K562 (cell line): ENCODE results near the gene RNH1. TPM values are rescaled to one million over a fixed set of nuclear protein-coding genes. Genes with fewer than 3 reads are reported as not detected.

Source experiments
- ATAC-seq: fragments of 200-7000 bp; cut with Tn5 transposase; 3 replicates; pipeline ENCODE4 v1.9.1; 2020; ENCODE audit warnings: moderate library complexity
- BruUV-seq: library from RNA; stranded (reverse); fragments of 400-500 nt; replicated peaks from 2 replicates; lab custom pipeline; 2021; lab: Mats Ljungman, UMichigan
- CTCF ChIA-PET: fragments of 300-600 bp; formaldehyde crosslinking; extraction: SDS; loops from one replicate; lab custom pipeline; 2021; ENCODE audit warnings: low intra/inter-chr PET ratio; lab: Yijun Ruan, JAX
- POLR2A ChIA-PET: fragments of 300-600, 350-650 bp; sonication (Branson Sonifier 250); formaldehyde crosslinking; extraction: SDS; loops from one replicate; lab custom pipeline; 2021; ENCODE audit warnings: antibody characterized with exemption, inconsistent platforms; lab: Yijun Ruan, JAX
- DNase-seq, 4 experiments: peaks; one replicate each; pipeline versions ENCODE4 v3.0.0 to v3.0.0-alpha.2; 2011 to 2018; ENCODE audit warnings: low spot score in 3 of 4, mixed read lengths in 3 of 4; ENCODE audit errors: extremely low read depth in 1 of 4
- FAIRE-seq: peaks from 2 replicates; lab custom pipeline; 2011; peaks lifted over from hg19 to GRCh38; lab: Jason Lieb, UNC
- H2AFZ ChIP-seq: 2 replicates; pipeline ENCODE4 v1.6.0; 2011; ENCODE audit warnings: low read depth, low read length, control low read depth, inconsistent platforms
- H3K27ac ChIP-seq: fragments of 200-600 bp; 3 replicates; pipeline ENCODE4 v1.8.0; 2011; ENCODE audit warnings: low read depth, mild to moderate bottlenecking, control low read depth, inconsistent platforms, low read length, moderate library complexity, mixed read lengths; ENCODE audit errors: extremely low read depth
- H3K27me3 ChIP-seq, 2 experiments: fragments of 300-600 bp in 1 of 2; 2 replicates in 1 of 2; 3 replicates in 1 of 2; pipeline versions ENCODE4 v1.6.0 to v1.8.0; 2011; ENCODE audit warnings: inconsistent platforms in 2 of 2, low read length in 2 of 2, mild to moderate bottlenecking in 1 of 2, mixed read lengths in 1 of 2, moderate library complexity in 1 of 2; ENCODE audit not compliant: control insufficient read depth in 2 of 2, insufficient read depth in 2 of 2
- H3K36me3 ChIP-seq: fragments of 300-600 bp; 3 replicates; pipeline ENCODE4 v1.8.0; 2011; ENCODE audit warnings: mild to moderate bottlenecking, low read length, inconsistent platforms; ENCODE audit not compliant: control insufficient read depth, insufficient read depth
- H3K4me1 ChIP-seq, 2 experiments: fragments of 200-600 bp in 1 of 2; replicated peaks in 1 of 2; 2 replicates in 1 of 2; 3 replicates in 1 of 2; pipeline versions ENCODE4 v1.5.1 to v1.8.0; 2011; ENCODE audit warnings: inconsistent platforms in 2 of 2, low read length in 2 of 2, mild to moderate bottlenecking in 1 of 2, mixed read lengths in 1 of 2, moderate library complexity in 1 of 2; ENCODE audit not compliant: control insufficient read depth in 2 of 2, insufficient read depth in 2 of 2
- H3K4me2 ChIP-seq: 2 replicates; pipeline ENCODE4 v1.6.1; 2011; ENCODE audit warnings: low read length, control low read depth, inconsistent platforms, mixed read lengths; ENCODE audit not compliant: insufficient read depth
- H3K4me3 ChIP-seq: fragments of 200-600 bp; sonication (generic), shearing (Covaris generic); 2 replicates; pipeline ENCODE4 v1.5.1; 2016; ENCODE audit warnings: control low read depth, inconsistent platforms
- H3K79me2 ChIP-seq: fragments of 200-600 bp; 3 replicates; pipeline ENCODE4 v1.8.0; 2011; ENCODE audit warnings: low read length, inconsistent platforms; ENCODE audit not compliant: control insufficient read depth, insufficient read depth
- H3K9ac ChIP-seq, 2 experiments: 2 replicates each; pipeline versions ENCODE4 v1.6.0 to v1.6.1; 2011; ENCODE audit warnings: low read depth in 2 of 2, low read length in 2 of 2, control low read depth in 1 of 2, inconsistent platforms in 1 of 2, mild to moderate bottlenecking in 1 of 2, mixed read lengths in 1 of 2; ENCODE audit not compliant: insufficient read depth in 1 of 2
- H3K9me1 ChIP-seq: one replicate; pipeline ENCODE4 v1.6.0; 2011; ENCODE audit warnings: inconsistent platforms, mild to moderate bottlenecking, low read length, moderate library complexity; ENCODE audit not compliant: control insufficient read depth, insufficient read depth
- H3K9me3 ChIP-seq: replicated peaks from 2 replicates; pipeline ENCODE4 v1.5.1; 2011; ENCODE audit warnings: low read depth, low read length, inconsistent platforms; ENCODE audit not compliant: control insufficient read depth, insufficient read depth
- H4K20me1 ChIP-seq: replicated peaks from 2 replicates; pipeline ENCODE4 v1.6.1; 2011; ENCODE audit warnings: low read length, inconsistent platforms, mixed read lengths; ENCODE audit not compliant: control insufficient read depth, insufficient read depth
- DMBX1 ChIP-seq: fragments of 250-450 bp; sonication (Bioruptor Pico); IDR thresholded peaks from 2 replicates; pipeline ENCODE4 v1.8.0; 2022; ENCODE audit warnings: inconsistent platforms, mild to moderate bottlenecking, moderate library complexity, borderline replicate concordance
- MAZ ChIP-seq, 2 experiments: fragments of 450-650 bp in 1 of 2; sonication (generic) in 1 of 2; formaldehyde crosslinking; IDR thresholded peaks in 1 of 2; conservative IDR thresholded peaks in 1 of 2; 2 replicates each; pipeline versions ENCODE4 v1.4.0 to v1.5.0; 2020; ENCODE audit warnings: mild to moderate bottlenecking in 1 of 2, missing genetic modification reagents in 1 of 2
- MECOM ChIP-seq: fragments of 250-450 bp; sonication (Bioruptor Pico); IDR thresholded peaks from 2 replicates; pipeline ENCODE4 v1.8.0; 2022; ENCODE audit warnings: inconsistent platforms
- MTA1 ChIP-seq: fragments of 450-650 bp; IDR thresholded peaks from 2 replicates; pipeline ENCODE4 v1.6.1; 2017; ENCODE audit warnings: borderline replicate concordance
- NBN ChIP-seq: fragments of 450-650 bp; IDR thresholded peaks from 2 replicates; pipeline ENCODE4 v1.6.1; 2016; ENCODE audit warnings: low read depth, mild to moderate bottlenecking
- POU5F1 ChIP-seq: fragments of 150-350 bp; IDR thresholded peaks from 2 replicates; pipeline ENCODE4 v1.6.1; 2014; ENCODE audit warnings: borderline replicate concordance, low read length, low read depth, mild to moderate bottlenecking; ENCODE audit not compliant: partially characterized antibody
- TEAD1 ChIP-seq, 2 experiments: fragments of 450-650 bp in 1 of 2; sonication (generic) in 1 of 2; formaldehyde crosslinking; IDR thresholded peaks; 2 replicates each; pipeline versions ENCODE4 v1.4.0 to v1.8.0; 2020 to 2022; ENCODE audit warnings: mild to moderate bottlenecking in 2 of 2, missing genetic modification reagents in 1 of 2
- WHSC1 ChIP-seq: IDR thresholded peaks from one replicate; pipeline ENCODE4 v1.6.1; 2012; ENCODE audit warnings: low read length, control low read depth, inconsistent platforms
- ZNF431 ChIP-seq: sonication (generic); formaldehyde crosslinking; IDR thresholded peaks from 2 replicates; pipeline ENCODE4 v1.8.0; 2022; ENCODE audit warnings: mild to moderate bottlenecking, missing genetic modification reagents
- WGBS: fragments of 100-300 bp; shearing (Covaris generic); methylation state at CpG from one replicate; pipeline ENCODE4 v1.1.6; 2016; ENCODE audit warnings: low coverage, mixed read lengths; ENCODE audit not compliant: insufficient coverage; ENCODE audit errors: missing lambda C conversion rate; 5-methylcytosine and 5-hydroxymethylcytosine counted together
- in situ Hi-C: fragments of 300-500 bp; cut with MboI; formaldehyde crosslinking; loops from 4 replicates; pipeline ENCODE4 v1.15.0; 2018; ENCODE audit warnings: inconsistent platforms, mixed read lengths
- intact Hi-C: fragments of 100-400 bp; cut with micrococcal nuclease; formaldehyde crosslinking; loops from 2 replicates; pipeline ENCODE4 v1.14.2; 2022
- polyA plus RNA-seq, 8 experiments: library from polyadenylated mRNA; depleted of rRNA in 4 of 8; stranded (reverse) in 5 of 8; unstranded in 3 of 8; fragments of >200 nt; fragmentation: Nextera tagmentation in 2 of 8; fragmentation: Illumina TruSeq in 1 of 8; extraction: Ambion mirVana in 2 of 8; extraction: Trizol in 1 of 8; gene quantifications; 2 replicates each; pipeline versions ENCODE4 v1.2.1 to v1.2.3, GENCODE V29; 2011 to 2014; ENCODE audit warnings: inconsistent platforms in 1 of 8, missing spikeins in 1 of 8
- total RNA-seq, 7 experiments: library from RNA; depleted of rRNA in 6 of 7; stranded (reverse); fragments of >200 nt in 6 of 7; fragmentation: Illumina TruSeq in 2 of 7; extraction: Trizol in 2 of 7; gene quantifications; 2 replicates each; pipeline versions ENCODE4 v1.2.1 to v1.2.3, GENCODE V29; 2011 to 2021; ENCODE audit warnings: low replicate concordance in 1 of 7

RNH1 gene
- total and polyA plus RNA-seq, 9 of the 15 experiments (the other 6 are each of a cell fraction or from before 2014, with no cell fraction given) = 2.5 to 160 (median 44.3) TPM

GRCh38 chr11:488579-488978 lies 18.5 kb downstream of the RNH1 start:
- Histone ChIP-seq H3K79me2 (peaks cover 11% of the 10 kb centered on the region), H4K20me1 (no peaks in the 10 kb centered on the region), H3K27me3 (no peaks in the 10 kb centered on the region), H3K27ac (no peak overlapping the region), H3K36me3 (peaks cover 63% of the 10 kb centered on the region; the same call in 2 of the 3 replicates), H3K4me1 (peaks cover 0 to 31% of the 10 kb centered on the region in 2 experiments; a peak in 2 of 5 replicates), H3K9me1 (no peaks in the 10 kb centered on the region), H3K9me3 (peaks cover 6% of the 10 kb centered on the region), H3K4me3 (no peak overlapping the region), H2AFZ (no peak overlapping the region), H3K9ac (no peak overlapping the region), H3K4me2 (no peak overlapping the region)
- WGBS = 97% methylated on average over 18 of the region's 19 CpGs
- intact Hi-C loops (no loop called here), in situ Hi-C loops (no loop called here)
- no TSS peak for BruUV-seq
- FAIRE-seq (no peak), DNase-seq (no peak), ATAC-seq (no peak)
- TF ChIP-seq ZNF431 (CRISPR knock-in tag) = no peak
- no peak for TF ChIP-seq MECOM (CRISPR knock-in tag)
- TF ChIP-seq DMBX1 = no peak
- no peak for TF ChIP-seq WHSC1
- no peak for TF ChIP-seq TEAD1 (CRISPR knock-in tag; IDR thresholded peaks at IDR 0.05)
- no peak for TF ChIP-seq MAZ (CRISPR knock-in tag; conservative IDR thresholded peaks at IDR 0.05 in 1 of 2, IDR thresholded peaks at IDR 0.05 in 1 of 2)
- TF ChIP-seq NBN = no peak
- no peak for TF ChIP-seq MTA1
- TF ChIP-seq POU5F1 = no peak
- POLR2A ChIA-PET = no interaction called here
- CTCF ChIA-PET = no interaction called here
